A549 (cell line): Measurements from ENCODE around the gene SLC6A5.

Source experiments
- CHD2 ChIP-seq: fragments of 150-350 bp; IDR thresholded peaks from 2 replicates; pipeline ENCODE4 v1.6.1; 2014; ENCODE audit warnings: low read length; ENCODE audit not compliant: partially characterized antibody
- EP300 ChIP-seq, 2 experiments: fragments of >200 bp; sonication (Bioruptor Twin); formaldehyde crosslinking; IDR thresholded peaks; 2 replicates in 1 of 2; 3 replicates in 1 of 2; pipeline ENCODE4 v1.6.1; 2016 to 2017
- HEYL ChIP-seq: fragments of 250-450 bp; sonication (Bioruptor Pico); IDR thresholded peaks from 2 replicates; pipeline ENCODE4 v1.8.0; 2021; ENCODE audit warnings: mild to moderate bottlenecking, moderate library complexity
- POLR2AphosphoS2 ChIP-seq: conservative IDR thresholded peaks from 2 replicates; pipeline ENCODE4 v1.6.1; 2012; ENCODE audit warnings: low read length, improper control_type of control experiment, inconsistent platforms
- TF ChIP-seq, protein P1 (sequence below): fragments of >200 bp; sonication (Bioruptor Twin); formaldehyde crosslinking; IDR thresholded peaks from 3 replicates; pipeline ENCODE4 v1.5.1; 2016
- TF ChIP-seq, protein P2 (sequence below): IDR thresholded peaks from 2 replicates; pipeline ENCODE4 v1.6.1; 2012

DNA sequence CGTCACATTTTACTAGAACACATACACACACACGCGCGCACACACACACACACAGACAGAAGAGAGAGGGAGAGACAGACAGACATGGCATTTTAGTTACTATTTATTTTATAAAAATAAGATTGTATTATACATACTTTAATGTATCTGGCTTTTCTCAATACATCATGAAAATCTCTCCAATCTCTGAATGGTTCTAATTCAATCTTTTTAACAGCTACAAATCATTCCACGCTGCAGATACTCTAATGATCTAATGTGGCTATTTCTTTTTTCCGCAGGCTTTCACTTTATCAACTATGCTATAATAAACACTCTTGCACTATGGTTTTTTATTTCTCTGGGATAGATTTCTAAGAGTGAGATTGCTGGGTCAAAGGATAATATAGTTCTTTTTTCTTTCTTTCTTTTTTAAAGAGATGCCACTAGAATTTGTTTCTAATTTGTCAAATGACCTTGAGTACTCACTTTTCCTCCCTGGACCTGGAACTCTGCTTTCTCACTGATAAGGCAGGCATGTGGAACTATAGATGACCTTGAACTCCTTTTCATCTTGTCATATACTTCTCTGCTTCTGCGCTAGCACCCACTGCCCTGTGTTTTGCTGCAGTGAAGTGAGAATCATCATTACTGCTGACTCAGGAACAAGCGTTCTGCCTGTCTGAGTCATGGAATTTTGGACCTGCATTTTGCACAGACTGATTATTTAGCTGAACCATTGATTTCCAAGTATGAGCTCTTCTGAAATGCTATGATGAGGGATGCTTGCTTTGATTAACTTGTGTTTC is 4.9 kb upstream of the SLC6A5 start:
- TF ChIP-seq HEYL (CRISPR knock-in tag) (no peak), EP300 (IDR thresholded peaks at IDR 0.05) (no peak), POLR2AphosphoS2 (no peak), CHD2 (no peak)
- TF ChIP-seq, protein P1, sequence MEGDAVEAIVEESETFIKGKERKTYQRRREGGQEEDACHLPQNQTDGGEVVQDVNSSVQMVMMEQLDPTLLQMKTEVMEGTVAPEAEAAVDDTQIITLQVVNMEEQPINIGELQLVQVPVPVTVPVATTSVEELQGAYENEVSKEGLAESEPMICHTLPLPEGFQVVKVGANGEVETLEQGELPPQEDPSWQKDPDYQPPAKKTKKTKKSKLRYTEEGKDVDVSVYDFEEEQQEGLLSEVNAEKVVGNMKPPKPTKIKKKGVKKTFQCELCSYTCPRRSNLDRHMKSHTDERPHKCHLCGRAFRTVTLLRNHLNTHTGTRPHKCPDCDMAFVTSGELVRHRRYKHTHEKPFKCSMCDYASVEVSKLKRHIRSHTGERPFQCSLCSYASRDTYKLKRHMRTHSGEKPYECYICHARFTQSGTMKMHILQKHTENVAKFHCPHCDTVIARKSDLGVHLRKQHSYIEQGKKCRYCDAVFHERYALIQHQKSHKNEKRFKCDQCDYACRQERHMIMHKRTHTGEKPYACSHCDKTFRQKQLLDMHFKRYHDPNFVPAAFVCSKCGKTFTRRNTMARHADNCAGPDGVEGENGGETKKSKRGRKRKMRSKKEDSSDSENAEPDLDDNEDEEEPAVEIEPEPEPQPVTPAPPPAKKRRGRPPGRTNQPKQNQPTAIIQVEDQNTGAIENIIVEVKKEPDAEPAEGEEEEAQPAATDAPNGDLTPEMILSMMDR = no peak
- TF ChIP-seq, protein P2, sequence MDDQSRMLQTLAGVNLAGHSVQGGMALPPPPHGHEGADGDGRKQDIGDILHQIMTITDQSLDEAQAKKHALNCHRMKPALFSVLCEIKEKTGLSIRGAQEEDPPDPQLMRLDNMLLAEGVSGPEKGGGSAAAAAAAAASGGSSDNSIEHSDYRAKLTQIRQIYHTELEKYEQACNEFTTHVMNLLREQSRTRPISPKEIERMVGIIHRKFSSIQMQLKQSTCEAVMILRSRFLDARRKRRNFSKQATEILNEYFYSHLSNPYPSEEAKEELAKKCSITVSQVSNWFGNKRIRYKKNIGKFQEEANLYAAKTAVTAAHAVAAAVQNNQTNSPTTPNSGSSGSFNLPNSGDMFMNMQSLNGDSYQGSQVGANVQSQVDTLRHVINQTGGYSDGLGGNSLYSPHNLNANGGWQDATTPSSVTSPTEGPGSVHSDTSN = no peak
